ENCODE results near the gene LYZ.

- no peak for TF ChIP-seq POLR2AphosphoS5 (IDR thresholded peaks at IDR 0.05; ENCODE audit: low read depth, low read length)
- no peak for TF ChIP-seq POLR2A (IDR thresholded peaks at IDR 0.05; ENCODE audit: low read depth, low read length)
Observed at GRCh38 chr12:69350002-69350626, 1.9 kb downstream of the LYZ start.

Data from GM12891 (cell line).